Ammon's horn (tissue), 1 donor: ENCODE data around the gene NKX2-1.
"Not testable (repeated sequence)": the region's sequence is repeated elsewhere in the genome, so short reads cannot be mapped to it uniquely, and the experiment has no call there.

Experiments used
- DNase-seq: peaks from one replicate; pipeline ENCODE4 v3.0.0-alpha.2; 2016; ENCODE audit warnings: low spot score

Gene NKX2-1

GRCh38 chr14:36519431-36520321 lies at the start of gene NKX2-1:
TSS of gene NKX2-1 (minus strand) at chr14:36520232. CDS start at chr14:36520129, 103 bp downstream.
- DNase-seq: no peak

- DNase-seq: peak; percentile 30
Measured at GRCh38 chr14:36556811-36557433, 36.9 kb upstream of the NKX2-1 start.

GRCh38 chr14:36555998-36556743 lies 36.1 kb upstream of the NKX2-1 start:
- DNase-seq: no peak

DNA sequence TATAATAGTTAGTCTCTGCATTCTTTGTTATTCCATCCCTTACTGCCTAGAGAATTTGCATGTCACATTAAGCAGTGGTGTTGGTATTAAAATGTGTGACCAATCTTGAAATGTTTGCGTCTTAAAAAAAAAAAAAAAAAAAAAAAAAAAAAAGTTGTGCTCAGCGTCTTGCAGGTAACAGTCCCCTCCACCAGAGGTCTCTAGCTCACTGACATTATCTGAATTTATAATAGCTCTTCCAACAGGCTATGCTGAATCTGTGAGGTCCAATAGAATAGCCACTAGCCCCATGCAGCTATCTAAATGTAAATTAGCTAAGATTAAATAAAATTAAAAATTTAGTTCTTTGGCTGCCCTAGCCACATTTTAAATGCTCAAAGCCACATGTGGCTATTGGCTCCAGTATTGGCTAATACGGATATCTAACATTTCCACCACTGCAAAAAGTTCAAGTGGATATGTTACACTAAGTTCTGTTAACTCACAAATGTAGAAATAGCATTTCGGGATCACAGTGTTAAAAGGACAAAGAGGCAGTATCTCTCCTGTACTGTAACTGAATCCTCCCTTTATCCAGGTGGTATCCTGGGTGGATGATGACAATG lies 33.7 kb upstream of the NKX2-1 start:
- DNase-seq: peak; percentile 28

DNA sequence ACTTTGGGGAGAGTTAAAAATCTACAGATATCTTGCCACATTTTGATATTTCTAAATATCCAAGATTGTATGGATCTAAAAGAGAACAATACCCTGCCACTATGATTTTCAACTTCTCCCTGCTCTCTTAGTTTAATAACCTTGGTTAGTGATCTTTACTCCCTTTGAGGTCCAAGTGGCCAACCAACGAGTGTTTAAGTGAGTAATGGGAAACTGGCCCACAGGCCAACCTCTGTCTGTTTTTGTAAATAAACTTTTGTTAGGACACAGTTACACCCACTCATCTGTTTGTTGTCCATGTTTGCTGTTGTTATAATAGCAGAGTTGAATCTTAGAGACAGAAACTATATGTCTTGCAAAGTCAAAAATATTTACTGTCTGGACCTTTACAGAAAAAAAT lies 30.9 kb upstream of the NKX2-1 start:
- no peak for DNase-seq

DNA sequence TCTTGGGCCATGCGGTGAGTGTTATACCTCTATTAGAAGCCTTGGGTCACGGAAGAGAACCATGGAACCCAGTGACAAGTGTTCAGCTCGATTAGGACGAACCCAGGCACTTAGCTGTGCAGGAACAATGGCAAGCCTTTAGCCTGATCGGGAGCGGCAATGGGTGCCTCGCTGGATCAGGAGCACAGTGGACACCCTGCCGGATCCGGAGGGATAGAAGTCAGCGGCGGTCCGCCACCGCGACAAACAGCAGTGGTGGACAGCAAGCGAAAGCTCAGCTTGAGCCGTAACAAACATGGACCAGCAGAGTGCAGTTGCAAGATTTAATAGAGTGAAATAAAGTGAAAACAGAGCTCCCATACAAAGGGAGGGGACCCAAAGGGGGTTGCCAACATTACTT lies 24.2 kb upstream of the NKX2-1 start:
- not testable (repeated sequence) for DNase-seq

- no peak for DNase-seq
Measured at GRCh38 chr14:36538051-36538450, 18.0 kb upstream of the NKX2-1 start.

DNA sequence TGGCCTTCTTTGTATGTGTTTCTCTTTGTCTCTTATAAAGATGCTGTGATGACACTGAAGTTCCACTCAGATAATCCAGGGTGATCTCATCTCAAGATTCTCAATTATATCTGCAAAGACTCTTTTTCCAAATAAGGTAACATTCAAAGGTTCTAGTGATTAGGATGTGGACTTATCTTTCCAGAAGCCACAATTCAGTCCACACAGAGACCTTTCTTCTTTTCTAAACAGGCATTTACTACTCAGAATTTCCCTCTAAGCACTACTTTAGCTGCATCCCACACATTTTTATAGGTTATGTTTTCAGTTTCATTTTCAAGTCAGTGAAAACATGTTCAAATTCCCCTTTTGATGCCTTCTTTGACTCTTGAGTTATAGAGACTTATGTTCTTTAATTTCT lies 9.0 kb upstream of the NKX2-1 start:
- DNase-seq: no peak

DNA sequence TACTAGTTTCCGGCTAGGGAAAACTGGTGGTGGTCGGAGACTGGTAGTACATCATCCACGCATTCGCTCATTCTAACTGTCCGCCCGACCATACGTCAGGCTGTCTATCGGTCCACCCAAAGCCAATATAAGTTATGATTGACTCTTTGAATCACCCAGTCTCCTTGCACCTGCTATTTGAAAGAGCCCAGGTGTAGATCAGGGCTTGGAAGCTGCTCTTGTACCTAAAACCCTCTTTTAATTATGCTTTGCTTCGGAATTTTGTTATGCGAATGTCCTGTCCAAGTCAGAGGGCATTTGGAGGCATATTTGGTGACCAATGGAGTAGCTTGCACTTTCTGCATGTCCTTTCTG lies 5.7 kb upstream of the NKX2-1 start:
- DNase-seq: no peak

- DNase-seq: no peak
Measured at GRCh38 chr14:36524874-36525745, 5.1 kb upstream of the NKX2-1 start.

- no peak for DNase-seq
Measured at GRCh38 chr14:36524220-36524837, 4.3 kb upstream of the NKX2-1 start.

GRCh38 chr14:36522972-36523715 lies 3.1 kb upstream of the NKX2-1 start:
- no peak for DNase-seq

DNA sequence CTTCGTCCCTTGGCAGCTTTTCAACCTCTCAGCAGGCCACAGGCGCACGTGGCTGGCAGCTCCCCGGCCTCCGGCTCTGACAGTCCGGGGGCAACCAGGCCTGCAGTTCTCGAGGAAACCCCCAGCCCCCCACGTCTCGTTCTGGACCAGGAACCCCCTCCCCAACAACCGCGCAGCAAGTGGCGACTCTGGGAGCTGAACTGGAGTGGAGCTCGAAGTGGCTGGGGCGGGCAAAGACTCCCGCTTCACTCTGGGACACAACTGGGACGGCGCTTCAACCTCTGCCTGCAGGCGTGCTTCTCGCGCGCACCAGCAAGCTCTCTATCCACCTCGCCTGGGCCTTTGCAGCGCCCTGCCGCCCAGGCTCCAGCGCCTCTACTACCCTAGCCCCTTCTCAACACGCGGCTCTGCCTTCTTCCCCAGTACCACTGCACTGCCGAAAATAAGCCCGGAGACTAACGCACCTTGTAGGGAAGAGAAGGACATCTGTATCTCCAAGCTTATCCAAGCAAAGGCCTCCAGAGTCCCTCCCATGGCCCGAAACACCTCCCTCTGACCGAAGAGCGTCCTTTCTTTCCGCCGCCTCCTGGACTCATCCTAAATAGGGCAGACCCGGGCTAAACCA lies 2.4 kb upstream of the NKX2-1 start:
- no peak for DNase-seq

GRCh38 chr14:36521598-36522345 lies 1.7 kb upstream of the NKX2-1 start:
- no peak for DNase-seq

- no peak for DNase-seq
Measured at GRCh38 chr14:36520601-36521525, 831 bp upstream of the NKX2-1 start.

DNA sequence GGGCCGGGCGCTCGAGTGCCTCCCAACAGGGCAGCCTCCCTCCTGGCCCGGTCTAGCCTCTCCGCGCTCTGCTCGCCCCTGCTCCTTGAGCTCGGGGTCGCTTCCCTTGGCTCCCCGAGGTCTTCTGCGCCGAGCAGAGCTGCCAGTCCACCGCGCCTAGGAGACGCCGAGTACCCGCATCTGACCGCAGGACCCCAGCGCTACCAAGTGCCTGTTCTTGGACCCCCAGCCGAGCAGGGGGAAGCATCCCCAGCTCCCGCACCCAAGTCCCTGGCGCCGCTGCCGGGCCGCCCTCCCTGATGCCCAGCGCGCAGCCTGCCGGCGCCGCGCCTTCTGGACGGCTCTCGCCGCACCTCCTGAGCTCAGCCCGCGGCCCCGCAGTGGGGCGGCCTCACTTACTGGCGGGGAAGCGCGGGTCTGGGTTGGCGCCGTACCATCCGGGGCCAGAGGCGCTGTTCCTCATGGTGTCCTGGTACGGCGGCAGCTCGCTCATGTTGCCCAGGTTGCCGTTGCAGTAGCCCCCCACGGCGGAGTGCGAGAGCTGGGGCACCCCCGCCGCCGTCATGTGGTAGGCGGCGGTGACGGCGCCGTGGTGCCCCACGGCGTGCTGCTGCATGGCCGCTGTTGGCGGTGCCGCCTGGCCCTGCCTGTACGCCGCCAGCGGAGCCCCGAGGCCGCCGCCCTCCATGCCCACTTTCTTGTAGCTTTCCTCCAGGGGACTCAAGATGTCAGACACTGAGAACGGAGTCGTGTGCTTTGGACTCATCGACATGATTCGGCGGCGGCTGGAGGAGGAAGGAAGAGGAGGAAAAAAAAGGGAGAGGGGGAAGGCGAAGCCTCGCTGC lies 1.2 kb downstream of the NKX2-1 start:
- DNase-seq: no peak

GRCh38 chr14:36518031-36518585 lies 1.9 kb downstream of the NKX2-1 start:
- DNase-seq: no peak
